Adipocyte (in vitro differentiated cells): Measurements from ENCODE around the gene MCC.

Source experiments
- DNase-seq: peaks from one replicate; pipeline ENCODE4 v3.0.0-alpha.2; 2015; ENCODE audit warnings: low read depth
- H3K27me3 ChIP-seq: replicated peaks from 2 replicates; pipeline ENCODE4 v1.7.0; 2013; ENCODE audit warnings: mild to moderate bottlenecking, low read length, moderate library complexity; ENCODE audit not compliant: control insufficient read depth, insufficient read depth
- H3K36me3 ChIP-seq: 2 replicates; pipeline ENCODE4 v1.7.0; 2013; ENCODE audit warnings: low read length, mild to moderate bottlenecking, moderate library complexity; ENCODE audit not compliant: control insufficient read depth, insufficient read depth, severe bottlenecking
- H3K4me1 ChIP-seq: 2 replicates; pipeline ENCODE4 v1.7.0; 2013; ENCODE audit warnings: mild to moderate bottlenecking, low read length, moderate library complexity; ENCODE audit not compliant: control insufficient read depth, insufficient read depth
- H3K4me3 ChIP-seq: 2 replicates; pipeline ENCODE4 v1.7.0; 2013; ENCODE audit warnings: mild to moderate bottlenecking, low read length, moderate library complexity
- H3K9ac ChIP-seq: 2 replicates; pipeline ENCODE4 v1.7.0; 2013; ENCODE audit warnings: mild to moderate bottlenecking, low read length, moderate library complexity
- H3K9me3 ChIP-seq: 2 replicates; pipeline ENCODE4 v1.7.0; 2013; ENCODE audit warnings: mild to moderate bottlenecking, low read length, moderate library complexity; ENCODE audit not compliant: control insufficient read depth

The MCC gene

DNA sequence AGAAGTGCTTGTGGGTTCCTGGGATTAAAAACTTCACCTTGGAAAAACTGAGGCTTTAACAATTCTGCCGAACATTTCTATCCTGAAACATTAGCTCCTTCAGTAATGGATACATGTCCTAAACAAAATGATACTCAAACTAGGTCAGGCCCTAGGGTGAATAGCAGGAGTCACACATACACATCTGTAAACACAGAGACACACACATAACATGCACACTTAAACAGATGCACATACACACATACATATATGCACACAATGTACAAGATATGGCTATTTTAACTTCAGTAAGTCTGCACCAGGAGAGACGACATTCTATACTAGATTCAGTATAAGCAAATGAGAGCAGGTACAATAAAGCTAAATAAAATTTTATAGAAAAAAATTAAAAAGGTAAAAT is 387.3 kb downstream of the MCC start:
- Histone ChIP-seq H3K4me1 (no peaks in the 10 kb centered on the region), H3K4me3 (no peak overlapping the region), H3K27me3 (no peaks in the 10 kb centered on the region), H3K36me3 (peaks cover 12% of the 10 kb centered on the region), H3K9ac (no peak overlapping the region), H3K9me3 (no peaks in the 10 kb centered on the region)
- DNase-seq = no peak

- H3K27me3 ChIP-seq = no peaks in the 10 kb centered on the region
- no peaks in the 10 kb centered on the region for H3K9me3 ChIP-seq
- no peak overlapping the region for H3K9ac ChIP-seq
- no peak overlapping the region for H3K4me3 ChIP-seq
- peaks cover 12% of the 10 kb centered on the region for H3K36me3 ChIP-seq
- peaks cover 4% of the 10 kb centered on the region for H3K4me1 ChIP-seq
- DNase-seq = no peak
Observed at GRCh38 chr5:113099822-113100221, 388.4 kb downstream of the MCC start.

DNA sequence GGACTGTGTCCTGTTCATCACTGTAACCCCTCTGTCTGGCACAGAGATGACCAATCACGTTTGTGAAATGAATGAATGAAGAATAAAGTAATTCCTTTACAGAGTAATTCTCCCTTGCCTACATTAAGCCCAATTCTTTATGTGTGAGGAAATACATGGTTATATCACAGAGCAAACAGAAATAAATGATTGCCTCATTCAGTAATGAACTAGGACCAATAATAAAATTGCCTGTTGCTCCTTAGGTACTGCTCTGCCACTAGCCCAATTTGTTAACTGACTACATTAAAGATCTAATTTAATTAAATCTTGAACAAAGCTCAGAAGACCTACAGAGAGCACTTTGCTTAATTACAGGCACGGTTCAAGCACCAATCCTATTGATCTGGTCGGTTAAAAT is 389.9 kb downstream of the MCC start:
- H3K4me3 ChIP-seq = no peak overlapping the region
- no peak overlapping the region for H3K9ac ChIP-seq
- no peaks in the 10 kb centered on the region for H3K27me3 ChIP-seq
- no peak for DNase-seq
- no peaks in the 10 kb centered on the region for H3K9me3 ChIP-seq
- H3K4me1 ChIP-seq = peaks cover 5% of the 10 kb centered on the region
- H3K36me3 ChIP-seq = peaks cover 12% of the 10 kb centered on the region

DNA sequence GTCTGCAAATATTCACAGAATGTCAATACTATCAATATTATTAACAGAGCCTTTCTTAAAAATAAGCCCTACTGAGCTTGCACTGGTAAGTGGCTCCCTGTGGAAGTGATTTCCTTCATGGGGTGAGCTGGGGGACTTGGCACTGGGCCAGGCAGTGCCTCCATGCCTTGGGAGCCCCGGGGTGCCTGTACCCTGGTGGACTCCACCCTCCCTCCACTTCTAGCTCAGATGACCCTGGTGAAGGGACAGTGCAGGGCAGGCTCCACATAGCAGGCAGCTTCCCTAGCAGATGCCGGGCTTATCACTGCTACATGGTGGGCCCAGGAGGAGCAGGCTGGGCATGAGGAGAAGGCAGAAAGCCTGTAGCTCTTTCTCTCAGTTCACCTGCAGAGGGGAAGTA is 392.4 kb downstream of the MCC start:
- no peaks in the 10 kb centered on the region for H3K27me3 ChIP-seq
- no peaks in the 10 kb centered on the region for H3K9me3 ChIP-seq
- H3K36me3 ChIP-seq = peaks cover 4% of the 10 kb centered on the region
- no peak for DNase-seq
- H3K9ac ChIP-seq = no peak overlapping the region
- H3K4me3 ChIP-seq = no peak overlapping the region
- peaks cover 5% of the 10 kb centered on the region for H3K4me1 ChIP-seq

DNA sequence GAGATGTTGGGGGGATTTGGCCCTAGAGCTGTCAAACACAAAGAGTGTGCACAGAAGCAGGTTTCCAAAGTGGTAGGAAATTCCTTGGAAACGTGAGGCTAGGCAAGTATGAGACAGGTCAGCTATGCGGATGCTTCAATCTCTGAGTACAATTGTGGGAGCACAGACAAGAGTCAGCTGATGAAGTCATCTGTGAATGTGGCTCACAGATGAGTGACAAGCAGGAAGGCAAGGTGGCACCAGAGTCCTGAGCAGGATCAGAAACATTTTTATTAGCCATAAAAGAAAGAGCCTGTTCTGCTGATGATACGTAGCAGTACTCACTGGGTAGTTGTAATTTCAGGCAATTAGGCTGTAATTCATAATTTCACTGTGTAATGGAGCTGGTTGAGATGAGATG is 394.7 kb downstream of the MCC start:
- Histone ChIP-seq H3K9ac (no peak overlapping the region), H3K4me3 (no peak overlapping the region), H3K9me3 (no peaks in the 10 kb centered on the region), H3K4me1 (peaks cover 15% of the 10 kb centered on the region), H3K36me3 (no peaks in the 10 kb centered on the region), H3K27me3 (no peaks in the 10 kb centered on the region)
- no peak for DNase-seq

DNA sequence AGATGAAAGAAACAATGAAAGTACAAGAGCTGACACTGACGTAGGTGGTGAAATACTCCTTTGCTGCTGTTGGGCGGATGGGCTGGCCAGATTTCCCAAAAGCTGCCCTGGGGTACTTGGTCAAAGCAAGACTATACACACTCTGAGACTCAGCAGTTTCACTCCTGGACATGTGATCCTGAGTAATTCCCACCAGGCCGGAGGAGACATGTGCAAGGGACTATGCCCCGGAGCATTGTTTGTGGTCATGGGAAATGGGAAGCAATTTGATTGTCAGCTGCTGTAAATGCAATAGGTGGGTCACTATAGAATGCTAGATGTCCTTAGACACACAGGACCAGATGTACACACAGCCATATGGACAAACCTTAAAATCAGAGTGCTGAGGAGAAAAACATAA is 395.6 kb downstream of the MCC start:
- peaks cover 15% of the 10 kb centered on the region for H3K4me1 ChIP-seq
- H3K4me3 ChIP-seq = no peak overlapping the region
- no peaks in the 10 kb centered on the region for H3K36me3 ChIP-seq
- DNase-seq = peak; percentile 27
- no peaks in the 10 kb centered on the region for H3K9me3 ChIP-seq
- H3K27me3 ChIP-seq = no peaks in the 10 kb centered on the region
- no peak overlapping the region for H3K9ac ChIP-seq

- no peak for DNase-seq
- Histone ChIP-seq H3K36me3 (no peaks in the 10 kb centered on the region), H3K9ac (no peak overlapping the region), H3K9me3 (no peaks in the 10 kb centered on the region), H3K4me3 (no peak overlapping the region), H3K27me3 (no peaks in the 10 kb centered on the region), H3K4me1 (peaks cover 15% of the 10 kb centered on the region)
Observed at GRCh38 chr5:113091622-113092021, 396.6 kb downstream of the MCC start.

- H3K36me3 ChIP-seq = no peaks in the 10 kb centered on the region
- H3K9ac ChIP-seq = no peak overlapping the region
- H3K9me3 ChIP-seq = no peaks in the 10 kb centered on the region
- H3K4me1 ChIP-seq = peaks cover 15% of the 10 kb centered on the region
- no peak overlapping the region for H3K4me3 ChIP-seq
- H3K27me3 ChIP-seq = no peaks in the 10 kb centered on the region
- no peak for DNase-seq
Observed at GRCh38 chr5:113090336-113091106, 397.7 kb downstream of the MCC start.

DNA sequence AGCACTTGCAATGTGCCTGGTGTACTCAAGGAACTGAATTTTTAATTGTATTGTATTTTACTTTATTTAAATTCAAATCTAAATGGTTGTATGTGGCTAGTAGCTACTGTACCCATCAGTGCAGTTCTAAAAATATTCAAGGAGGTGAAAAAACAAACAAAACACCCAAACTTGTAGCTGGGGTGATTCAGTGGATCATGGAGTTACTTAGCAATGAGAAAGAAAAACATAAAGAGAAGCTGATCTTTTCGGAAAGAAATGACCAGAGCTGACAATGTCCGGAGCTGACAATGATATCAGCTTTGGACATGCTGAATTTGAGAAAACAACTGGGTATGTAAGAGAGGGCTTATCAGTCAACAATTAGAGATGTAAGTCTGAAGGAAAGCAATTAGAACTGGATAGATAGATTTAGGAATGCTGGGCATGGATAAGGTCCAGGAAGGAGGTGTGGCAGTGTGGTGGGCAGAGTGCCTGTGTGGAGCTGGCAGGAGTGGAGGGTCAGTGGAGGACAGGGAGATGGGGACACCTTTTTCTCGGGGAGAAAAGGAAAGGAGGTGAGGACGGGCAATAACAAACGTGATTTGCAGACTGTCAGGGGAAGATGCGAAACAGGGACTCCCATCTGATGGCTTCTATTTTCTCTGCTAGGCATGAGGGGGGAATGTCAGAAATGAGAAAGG is 398.5 kb downstream of the MCC start:
- Histone ChIP-seq H3K9ac (no peak overlapping the region), H3K36me3 (peaks cover 2% of the 10 kb centered on the region), H3K4me3 (no peak overlapping the region), H3K9me3 (no peaks in the 10 kb centered on the region), H3K4me1 (peaks cover 11% of the 10 kb centered on the region), H3K27me3 (no peaks in the 10 kb centered on the region)
- DNase-seq = no peak

DNA sequence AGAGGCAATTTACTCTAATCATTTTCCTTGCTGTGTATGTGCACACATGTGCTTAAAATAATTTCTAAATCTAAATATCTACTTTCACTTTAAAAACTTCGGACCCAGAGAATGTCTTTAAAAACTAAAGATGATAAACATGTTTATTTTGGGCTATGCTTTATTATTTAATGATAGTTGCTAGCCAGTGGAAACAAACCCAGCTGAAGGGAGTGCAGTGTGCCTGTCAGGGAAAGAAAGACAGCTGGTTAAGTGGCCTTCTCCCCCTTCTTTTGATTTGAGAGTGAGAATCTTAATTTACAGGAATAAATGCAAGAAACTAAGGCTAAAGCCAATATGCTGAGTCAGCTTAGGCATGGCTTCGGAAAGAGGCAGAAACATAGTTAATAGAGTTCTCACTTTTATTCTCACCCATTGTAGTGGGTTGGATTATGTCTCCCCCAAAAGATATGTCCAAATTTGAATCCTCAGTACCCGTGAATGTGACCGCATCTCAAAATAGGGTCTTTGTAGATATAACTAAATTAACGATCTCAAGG is 400.2 kb downstream of the MCC start:
- Histone ChIP-seq H3K4me3 (no peak overlapping the region), H3K9ac (no peak overlapping the region), H3K9me3 (no peaks in the 10 kb centered on the region), H3K4me1 (peaks cover 9% of the 10 kb centered on the region), H3K36me3 (peaks cover 6% of the 10 kb centered on the region), H3K27me3 (no peaks in the 10 kb centered on the region)
- no peak for DNase-seq

- no peak for DNase-seq
- Histone ChIP-seq H3K4me1 (peaks cover 28% of the 10 kb centered on the region), H3K4me3 (no peak overlapping the region), H3K9me3 (no peaks in the 10 kb centered on the region), H3K27me3 (no peaks in the 10 kb centered on the region), H3K9ac (no peak overlapping the region), H3K36me3 (peaks cover 6% of the 10 kb centered on the region)
Observed at GRCh38 chr5:113085880-113086409, 402.3 kb downstream of the MCC start.
